Right ventricle myocardium superior (tissue), 1 donor: ENCODE measurements around the gene CENPC. TPM values are rescaled to one million over a fixed set of nuclear protein-coding genes. Genes with fewer than 3 reads are reported as not detected.
A peak's percentile ranks its signal among the peaks of the same experiment; 100 is the strongest.

Experiments
- ATAC-seq: fragments of 200-7000 bp; cut with Tn5 transposase; one replicate; pipeline ENCODE4 v1.9.1; 2020; ENCODE audit warnings: mild to moderate bottlenecking; ENCODE audit not compliant: poor library complexity
- DNase-seq: peaks from one replicate; pipeline ENCODE4 v3.0.0-alpha.2; 2020
- intact Hi-C: fragments of 100-400 bp; cut with DNase I; formaldehyde crosslinking; loops from one replicate; pipeline ENCODE4 v1.11.2; 2022
- total RNA-seq: library from RNA; stranded (reverse); fragmentation: NEBNext Ultra II Directional; extraction: Animal tissue kit (Norgen Biotek cat#: 25700); gene quantifications from one replicate; pipeline ENCODE4 v1.2.1, GENCODE V29; 2021
- donor health status: DM: no; HTN: yes; CAD: no; lungs with severe emphysema.

CENPC gene
- total RNA-seq, 1 donor from 2014 or later, result 6.9 TPM

DNA sequence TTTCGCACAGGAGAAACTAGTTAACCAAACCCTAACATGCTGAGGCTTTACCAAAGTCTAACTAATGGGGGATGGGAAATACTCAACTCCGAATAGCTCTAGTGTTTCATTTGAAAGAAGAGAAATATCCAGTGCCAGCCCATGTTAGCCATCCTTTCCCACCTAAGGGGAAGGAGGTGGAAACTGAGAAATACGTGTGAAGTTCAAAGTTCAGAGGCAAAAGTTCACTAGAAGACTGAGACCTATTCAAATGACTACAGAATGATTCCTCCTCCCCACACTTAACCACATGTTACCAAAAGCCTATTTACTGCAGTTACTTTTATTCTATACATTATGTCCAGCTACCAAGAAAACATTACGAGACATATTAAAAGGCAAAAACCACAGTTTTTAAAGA is 106.3 kb downstream of the CENPC start:
- intact Hi-C loops, result no loop called here
- DNase-seq (no peak), ATAC-seq (no peak)

DNA sequence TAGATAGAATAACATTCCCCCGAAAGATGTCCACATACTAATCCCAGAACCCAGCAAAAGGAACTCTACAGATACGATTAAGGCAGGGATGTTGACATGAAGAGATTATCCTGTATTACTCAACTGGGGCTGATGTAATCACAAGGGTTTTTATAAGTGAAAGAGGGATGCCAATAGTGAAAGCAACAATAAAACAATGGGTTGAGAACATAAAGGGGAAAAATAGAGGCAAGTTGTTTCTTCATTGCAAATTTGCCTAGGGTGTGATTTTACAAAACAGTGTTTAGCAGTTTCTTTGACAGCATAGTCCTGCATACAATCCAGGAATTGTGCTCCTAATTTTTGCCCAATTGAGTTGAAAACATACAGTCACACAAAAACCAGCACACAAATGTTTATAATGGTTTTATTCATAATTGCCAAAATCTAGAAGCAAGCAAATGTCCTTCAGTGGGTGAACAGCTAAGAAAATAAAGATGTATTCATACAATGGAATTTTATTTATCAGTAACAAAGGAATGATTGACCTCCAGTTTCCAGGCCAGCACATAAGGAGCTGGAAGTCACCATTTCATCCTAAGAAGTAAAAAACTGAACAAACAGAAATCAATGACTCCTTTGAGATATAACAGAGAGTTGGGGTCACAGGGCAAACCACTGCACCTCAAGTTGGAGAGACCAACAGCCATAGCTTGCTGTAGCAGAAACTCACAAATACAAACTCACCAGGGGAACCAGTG is 107.2 kb downstream of the CENPC start:
- intact Hi-C loops, result no loop called here
- peak; percentile 85 for ATAC-seq
- DNase-seq, result no peak

DNA sequence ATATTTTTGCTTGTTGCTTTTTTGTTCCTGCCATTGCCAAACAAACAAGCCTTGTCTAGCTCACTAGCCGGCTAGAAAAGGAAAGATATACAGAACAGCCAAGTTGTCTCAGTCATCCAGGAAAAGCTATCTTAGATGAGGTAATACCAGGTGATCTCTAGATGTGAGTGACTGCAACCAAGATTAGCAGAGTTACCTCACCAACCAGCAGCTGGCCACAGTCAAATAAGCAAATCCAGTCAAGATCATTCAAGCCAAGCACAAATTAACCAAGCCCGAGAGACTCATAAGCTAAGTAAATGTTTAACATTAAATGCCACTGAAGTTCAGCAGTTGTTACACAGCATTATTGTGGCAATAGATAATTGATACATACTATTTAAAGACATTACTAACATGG is 108.6 kb downstream of the CENPC start:
- intact Hi-C loops, result no loop called here
- ATAC-seq (no peak), DNase-seq (no peak)

DNA sequence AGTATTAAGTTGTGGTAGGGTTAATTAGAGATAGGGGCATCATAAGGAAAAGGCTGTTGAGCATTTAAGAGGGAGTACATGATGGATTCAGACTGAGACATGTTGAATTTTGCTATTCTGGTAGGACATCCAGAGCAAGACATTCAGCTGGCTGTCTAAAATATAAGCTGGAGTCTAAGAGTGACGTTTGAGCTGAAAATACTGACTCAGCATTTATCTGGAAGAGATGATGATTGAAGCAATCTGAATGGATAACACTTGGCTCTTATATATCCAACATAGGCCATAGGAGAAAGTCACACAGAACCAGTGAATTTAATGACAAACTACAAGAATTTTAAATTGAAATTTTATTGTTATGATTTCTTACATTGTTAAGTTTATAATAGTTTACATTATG is 114.3 kb downstream of the CENPC start:
- ATAC-seq, result no peak
- no peak for DNase-seq
- intact Hi-C loops, result no loop called here

DNA sequence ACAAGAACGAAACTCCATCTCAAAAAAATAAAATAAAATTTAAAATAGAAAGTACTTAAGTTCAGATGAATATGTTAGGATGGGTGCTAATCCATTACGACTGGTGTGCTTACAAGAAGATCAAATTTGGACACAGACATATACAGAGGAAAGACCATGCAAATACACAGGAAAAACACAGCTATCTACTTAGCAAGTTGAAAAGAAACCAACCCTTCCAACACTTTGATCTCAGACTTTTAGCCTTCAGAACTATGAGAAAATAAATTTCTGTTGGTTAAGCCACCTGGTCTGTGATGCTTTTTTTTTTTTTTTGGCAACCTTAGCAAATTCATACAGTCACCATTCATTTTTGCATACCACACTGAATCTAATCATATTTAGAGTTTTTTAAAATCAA is 116.5 kb downstream of the CENPC start:
- intact Hi-C loops, result no loop called here
- ATAC-seq (no peak), DNase-seq (no peak)

Other genes starting within 250 kb of the CENPC start
- not detected for gene STAP1, start 13.2 kb upstream of the CENPC start, total RNA-seq
- gene UBA6, start 155.7 kb upstream of the CENPC start, total RNA-seq, result 20.5 TPM
- gene GNRHR, start 208.9 kb upstream of the CENPC start, total RNA-seq, result not detected